OCI-LY1 (cell line): ENCODE results near the gene ABCC4.

Experiments
- EZH2 ChIP-seq: fragments of 200-600 bp; sonication (generic), shearing (Covaris generic); IDR thresholded peaks from 2 replicates; pipeline ENCODE4 v1.8.0; 2017; ENCODE audit warnings: borderline replicate concordance, mixed run types, mild to moderate bottlenecking, antibody characterized with exemption, low read length, moderate library complexity, mixed read lengths
- TF ChIP-seq, protein P1 (sequence below): fragments of 200-600 bp; sonication (generic), shearing (Covaris generic); IDR thresholded peaks from 2 replicates; pipeline ENCODE4 v1.5.1; 2017; ENCODE audit warnings: mild to moderate bottlenecking, antibody characterized with exemption, low read length, moderate library complexity, mixed read lengths

DNA sequence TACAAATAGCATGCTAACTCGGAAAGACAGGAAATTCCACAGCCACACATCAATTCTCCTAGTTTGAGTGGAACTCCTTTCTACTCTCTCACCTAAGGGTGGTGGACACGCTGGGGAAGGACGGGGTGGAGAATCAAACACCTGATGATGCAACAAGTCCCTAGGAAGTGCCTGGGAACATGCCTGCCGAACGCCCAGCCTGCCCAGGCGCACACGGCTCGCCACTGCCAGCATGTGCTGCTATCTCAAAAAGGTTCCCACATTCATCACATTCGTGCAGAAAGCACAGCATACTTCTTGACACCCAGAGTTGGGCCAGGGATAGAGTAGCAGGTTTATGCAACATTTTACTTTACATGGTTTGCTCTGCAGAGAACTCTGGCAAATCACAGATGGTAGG, 164.6 kb downstream of the ABCC4 start:
- TF ChIP-seq, protein P1, sequence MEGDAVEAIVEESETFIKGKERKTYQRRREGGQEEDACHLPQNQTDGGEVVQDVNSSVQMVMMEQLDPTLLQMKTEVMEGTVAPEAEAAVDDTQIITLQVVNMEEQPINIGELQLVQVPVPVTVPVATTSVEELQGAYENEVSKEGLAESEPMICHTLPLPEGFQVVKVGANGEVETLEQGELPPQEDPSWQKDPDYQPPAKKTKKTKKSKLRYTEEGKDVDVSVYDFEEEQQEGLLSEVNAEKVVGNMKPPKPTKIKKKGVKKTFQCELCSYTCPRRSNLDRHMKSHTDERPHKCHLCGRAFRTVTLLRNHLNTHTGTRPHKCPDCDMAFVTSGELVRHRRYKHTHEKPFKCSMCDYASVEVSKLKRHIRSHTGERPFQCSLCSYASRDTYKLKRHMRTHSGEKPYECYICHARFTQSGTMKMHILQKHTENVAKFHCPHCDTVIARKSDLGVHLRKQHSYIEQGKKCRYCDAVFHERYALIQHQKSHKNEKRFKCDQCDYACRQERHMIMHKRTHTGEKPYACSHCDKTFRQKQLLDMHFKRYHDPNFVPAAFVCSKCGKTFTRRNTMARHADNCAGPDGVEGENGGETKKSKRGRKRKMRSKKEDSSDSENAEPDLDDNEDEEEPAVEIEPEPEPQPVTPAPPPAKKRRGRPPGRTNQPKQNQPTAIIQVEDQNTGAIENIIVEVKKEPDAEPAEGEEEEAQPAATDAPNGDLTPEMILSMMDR, result no peak
- TF ChIP-seq EZH2, result no peak
